SIG-M5 (cell line): ENCODE results near the gene MAFF.
"Not testable (repeated sequence)": the region's sequence is repeated elsewhere in the genome, so short reads cannot be mapped to it uniquely, and the experiment has no call there.

Experiments
- DNase-seq: peaks from one replicate; lab custom pipeline; 2025; lab: John Stamatoyannopoulos, UW

Gene MAFF

GRCh38 chr22:38223289-38223960 lies 21.6 kb downstream of the MAFF start:
- DNase-seq: no peak

- DNase-seq: no peak
Measured at GRCh38 chr22:38226853-38227649, 25.3 kb downstream of the MAFF start.

- DNase-seq: no peak
Measured at GRCh38 chr22:38228326-38228872, 26.6 kb downstream of the MAFF start.

- no peak for DNase-seq
Measured at GRCh38 chr22:38228873-38229740, 27.3 kb downstream of the MAFF start.

GRCh38 chr22:38230108-38230825 lies 28.5 kb downstream of the MAFF start:
- no peak for DNase-seq

GRCh38 chr22:38230916-38231315 lies 29.1 kb downstream of the MAFF start:
- DNase-seq: no peak

- no peak for DNase-seq
Measured at GRCh38 chr22:38232196-38232595, 30.4 kb downstream of the MAFF start.

GRCh38 chr22:38233427-38233826 lies 31.6 kb downstream of the MAFF start:
- DNase-seq: no peak

GRCh38 chr22:38233856-38234255 lies 32.1 kb downstream of the MAFF start:
- not testable (repeated sequence) for DNase-seq

GRCh38 chr22:38235240-38235850 lies 33.6 kb downstream of the MAFF start:
- DNase-seq: no peak

GRCh38 chr22:38236786-38237185 lies 35.0 kb downstream of the MAFF start:
- DNase-seq: no peak

GRCh38 chr22:38238519-38239071 lies 36.8 kb downstream of the MAFF start:
- DNase-seq: no peak

- DNase-seq: no peak
Measured at GRCh38 chr22:38239101-38239761, 37.4 kb downstream of the MAFF start.

- DNase-seq: no peak
Measured at GRCh38 chr22:38240734-38241252, 39.0 kb downstream of the MAFF start.

GRCh38 chr22:38243007-38243765 lies 41.4 kb downstream of the MAFF start:
- no peak for DNase-seq

GRCh38 chr22:38244106-38244505 lies 42.3 kb downstream of the MAFF start:
- DNase-seq: no peak

- no peak for DNase-seq
Measured at GRCh38 chr22:38246046-38246658, 44.4 kb downstream of the MAFF start.

- no peak for DNase-seq
Measured at GRCh38 chr22:38246692-38247091, 44.9 kb downstream of the MAFF start.

- DNase-seq: no peak
Measured at GRCh38 chr22:38247713-38248112, 45.9 kb downstream of the MAFF start.
